Measurements from ENCODE around the gene NYAP1.
"Not testable (repeated sequence)": the region's sequence is repeated elsewhere in the genome, so short reads cannot be mapped to it uniquely, and the experiment has no call there.

The NYAP1 gene

GRCh38 chr7:100441641-100442535 is 41.8 kb upstream of the NYAP1 start:
- no peak for DNase-seq (ENCODE audit: low read depth, low spot score)
- ChIA-PET POLR2A (no interaction called here), CTCF (interaction anchor here (1.4 to 3.9 kb wide), 2 partner anchors 8 to 122 kb away, joined by 3 to 21 read pairs; no protein-coding TSS in a partner anchor)
- TF ChIP-seq, protein P1, sequence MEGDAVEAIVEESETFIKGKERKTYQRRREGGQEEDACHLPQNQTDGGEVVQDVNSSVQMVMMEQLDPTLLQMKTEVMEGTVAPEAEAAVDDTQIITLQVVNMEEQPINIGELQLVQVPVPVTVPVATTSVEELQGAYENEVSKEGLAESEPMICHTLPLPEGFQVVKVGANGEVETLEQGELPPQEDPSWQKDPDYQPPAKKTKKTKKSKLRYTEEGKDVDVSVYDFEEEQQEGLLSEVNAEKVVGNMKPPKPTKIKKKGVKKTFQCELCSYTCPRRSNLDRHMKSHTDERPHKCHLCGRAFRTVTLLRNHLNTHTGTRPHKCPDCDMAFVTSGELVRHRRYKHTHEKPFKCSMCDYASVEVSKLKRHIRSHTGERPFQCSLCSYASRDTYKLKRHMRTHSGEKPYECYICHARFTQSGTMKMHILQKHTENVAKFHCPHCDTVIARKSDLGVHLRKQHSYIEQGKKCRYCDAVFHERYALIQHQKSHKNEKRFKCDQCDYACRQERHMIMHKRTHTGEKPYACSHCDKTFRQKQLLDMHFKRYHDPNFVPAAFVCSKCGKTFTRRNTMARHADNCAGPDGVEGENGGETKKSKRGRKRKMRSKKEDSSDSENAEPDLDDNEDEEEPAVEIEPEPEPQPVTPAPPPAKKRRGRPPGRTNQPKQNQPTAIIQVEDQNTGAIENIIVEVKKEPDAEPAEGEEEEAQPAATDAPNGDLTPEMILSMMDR (IDR thresholded peaks at IDR 0.05; ENCODE audit: insufficient read depth, low read length, missing control alignments): no peak
- no peak overlapping the region for H3K4me3 ChIP-seq (ENCODE audit: low read depth, low read length)

- DNase-seq (ENCODE audit: low read depth, low spot score): no peak
- ChIA-PET CTCF (interaction anchor here (1.2 to 4.1 kb wide), 4 partner anchors 12 to 121 kb away, joined by 3 to 22 read pairs (median 10); no protein-coding TSS in a partner anchor), POLR2A (interaction anchor here (3.8 kb wide), 1 partner anchor 14 kb away, joined by 19 read pairs; the partner anchor contains the start of genes MEPCE and ZCWPW1)
- no peak overlapping the region for H3K4me3 ChIP-seq (ENCODE audit: low read depth, low read length)
- TF ChIP-seq, protein P1 (IDR thresholded peaks at IDR 0.05; ENCODE audit: insufficient read depth, low read length, missing control alignments): no peak
These were observed 40.5 kb upstream of the NYAP1 start for GRCh38 chr7:100443096-100443840.

GRCh38 chr7:100444311-100445278 is 39.1 kb upstream of the NYAP1 start:
- CTCF ChIA-PET: interaction anchor here (0.6 to 4.1 kb wide), 10 partner anchors 9 to 120 kb away, joined by 3 to 22 read pairs (median 6); no protein-coding TSS in a partner anchor
- POLR2A ChIA-PET: interaction anchor here (1.1 to 3.8 kb wide), 2 partner anchors 15 to 20 kb away, joined by 4 to 19 read pairs; partner anchors contain the start of genes MEPCE and ZCWPW1
- TF ChIP-seq, protein P1 (IDR thresholded peaks at IDR 0.05; ENCODE audit: insufficient read depth, low read length, missing control alignments): no peak
- DNase-seq (ENCODE audit: low read depth, low spot score): no peak
- H3K4me3 ChIP-seq (ENCODE audit: low read depth, low read length): no peak overlapping the region

DNA sequence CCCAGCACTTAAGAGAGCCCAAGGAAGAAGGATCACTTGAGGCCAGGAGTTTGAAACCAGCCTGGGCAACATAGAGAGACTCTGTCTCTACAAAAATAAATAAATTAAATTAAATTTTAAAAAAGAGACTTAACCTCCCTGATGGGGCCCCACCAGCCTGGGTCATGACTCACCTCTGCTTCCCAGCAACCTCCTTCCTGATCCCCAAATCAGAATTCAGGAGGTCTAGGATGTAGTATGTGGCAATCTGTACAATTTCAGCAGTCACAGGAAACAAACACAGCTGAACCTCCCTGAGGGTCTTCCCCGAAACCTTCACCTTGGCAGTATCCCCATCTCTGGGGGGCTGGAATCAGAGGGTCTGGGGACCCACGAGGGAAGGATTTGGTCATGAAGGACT is 37.7 kb upstream of the NYAP1 start:
- POLR2A ChIA-PET: interaction anchor here (3.8 kb wide), 1 partner anchor 17 kb away, joined by 19 read pairs; the partner anchor contains the start of genes MEPCE and ZCWPW1
- CTCF ChIA-PET: interaction anchor here (1.2 to 4.1 kb wide), 4 partner anchors 9 to 114 kb away, joined by 4 to 22 read pairs (median 14); no protein-coding TSS in a partner anchor

DNA sequence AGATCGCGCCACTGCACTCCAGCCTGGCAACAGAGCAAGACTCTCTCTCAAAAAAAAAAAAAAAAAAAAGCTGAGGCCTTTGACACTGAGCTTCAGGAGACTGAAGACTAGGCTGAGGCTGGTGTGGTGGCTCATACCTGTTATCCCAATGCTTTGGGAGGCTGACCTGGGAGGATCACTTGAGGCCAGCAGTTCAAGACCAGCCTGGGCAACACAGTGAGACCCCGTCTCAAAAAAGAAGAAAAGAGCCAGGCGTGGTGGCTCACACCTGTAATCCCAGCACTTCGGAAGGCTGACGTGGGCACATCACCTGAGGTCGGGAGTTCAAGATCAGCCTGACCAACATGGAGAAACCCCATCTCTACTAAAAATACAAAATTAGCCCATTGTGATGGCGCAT is 36.4 kb upstream of the NYAP1 start:
- H3K4me3 ChIP-seq (ENCODE audit: low read depth, low read length); POLR2A ChIA-PET; DNase-seq (ENCODE audit: low read depth, low spot score): not testable (repeated sequence)
- CTCF ChIA-PET: interaction anchor here (0.8 to 4.1 kb wide), 3 partner anchors 22 to 244 kb away, joined by 3 to 22 read pairs (median 13); no protein-coding TSS in a partner anchor

More for the DNA sequence above, 37.7 kb upstream of the NYAP1 start:
- TF ChIP-seq, protein P1 (IDR thresholded peaks at IDR 0.05; ENCODE audit: insufficient read depth, low read length, missing control alignments): no peak
- DNase-seq (ENCODE audit: low read depth, low spot score): no peak
- H3K4me3 ChIP-seq (ENCODE audit: low read depth, low read length): no peak overlapping the region
